GM04504 (cell line): ENCODE measurements around the gene DLG2.

ENCODE experiments used
- DNase-seq: peaks from one replicate; pipeline ENCODE4 v3.0.0-alpha.2; 2012; ENCODE audit warnings: low read depth

The DLG2 gene

GRCh38 chr11:83923961-83924360 lies 1703.2 kb downstream of the DLG2 start:
- DNase-seq, result no peak

- no peak for DNase-seq
These were observed 1704.2 kb downstream of the DLG2 start for GRCh38 chr11:83922953-83923352.

GRCh38 chr11:83922318-83922717 lies 1704.8 kb downstream of the DLG2 start:
- no peak for DNase-seq

GRCh38 chr11:83921447-83922192 lies 1705.5 kb downstream of the DLG2 start:
- no peak for DNase-seq

GRCh38 chr11:83918476-83918875 lies 1708.7 kb downstream of the DLG2 start:
- DNase-seq, result no peak

- no peak for DNase-seq
These were observed 1712.1 kb downstream of the DLG2 start for GRCh38 chr11:83914995-83915394.

- no peak for DNase-seq
These were observed 1717.3 kb downstream of the DLG2 start for GRCh38 chr11:83909579-83910534.

- DNase-seq, result no peak
These were observed 1718.8 kb downstream of the DLG2 start for GRCh38 chr11:83908298-83908856.

- no peak for DNase-seq
These were observed 1731.6 kb downstream of the DLG2 start for GRCh38 chr11:83895516-83895915.

- no peak for DNase-seq
These were observed 1745.7 kb downstream of the DLG2 start for GRCh38 chr11:83881428-83881827.

GRCh38 chr11:83871054-83871453 lies 1756.1 kb downstream of the DLG2 start:
- no peak for DNase-seq

GRCh38 chr11:83866655-83867054 lies 1760.5 kb downstream of the DLG2 start:
- no peak for DNase-seq

GRCh38 chr11:83865636-83866461 lies 1761.3 kb downstream of the DLG2 start:
- no peak for DNase-seq

GRCh38 chr11:83864412-83865057 lies 1762.6 kb downstream of the DLG2 start:
- DNase-seq, result no peak

- DNase-seq, result no peak
These were observed 1763.9 kb downstream of the DLG2 start for GRCh38 chr11:83863272-83863671.

GRCh38 chr11:83862691-83863090 lies 1764.5 kb downstream of the DLG2 start:
- DNase-seq, result no peak

- no peak for DNase-seq
These were observed 1765.1 kb downstream of the DLG2 start for GRCh38 chr11:83862033-83862432.

- no peak for DNase-seq
These were observed 1768.5 kb downstream of the DLG2 start for GRCh38 chr11:83858694-83859093.

- DNase-seq, result no peak
These were observed 1771.9 kb downstream of the DLG2 start for GRCh38 chr11:83855237-83855636.

GRCh38 chr11:83852775-83853442 lies 1774.2 kb downstream of the DLG2 start:
- DNase-seq, result no peak

- no peak for DNase-seq
These were observed 1775.1 kb downstream of the DLG2 start for GRCh38 chr11:83852012-83852411.
